ENCODE measurements around the gene COMT.

Gene COMT

DNA sequence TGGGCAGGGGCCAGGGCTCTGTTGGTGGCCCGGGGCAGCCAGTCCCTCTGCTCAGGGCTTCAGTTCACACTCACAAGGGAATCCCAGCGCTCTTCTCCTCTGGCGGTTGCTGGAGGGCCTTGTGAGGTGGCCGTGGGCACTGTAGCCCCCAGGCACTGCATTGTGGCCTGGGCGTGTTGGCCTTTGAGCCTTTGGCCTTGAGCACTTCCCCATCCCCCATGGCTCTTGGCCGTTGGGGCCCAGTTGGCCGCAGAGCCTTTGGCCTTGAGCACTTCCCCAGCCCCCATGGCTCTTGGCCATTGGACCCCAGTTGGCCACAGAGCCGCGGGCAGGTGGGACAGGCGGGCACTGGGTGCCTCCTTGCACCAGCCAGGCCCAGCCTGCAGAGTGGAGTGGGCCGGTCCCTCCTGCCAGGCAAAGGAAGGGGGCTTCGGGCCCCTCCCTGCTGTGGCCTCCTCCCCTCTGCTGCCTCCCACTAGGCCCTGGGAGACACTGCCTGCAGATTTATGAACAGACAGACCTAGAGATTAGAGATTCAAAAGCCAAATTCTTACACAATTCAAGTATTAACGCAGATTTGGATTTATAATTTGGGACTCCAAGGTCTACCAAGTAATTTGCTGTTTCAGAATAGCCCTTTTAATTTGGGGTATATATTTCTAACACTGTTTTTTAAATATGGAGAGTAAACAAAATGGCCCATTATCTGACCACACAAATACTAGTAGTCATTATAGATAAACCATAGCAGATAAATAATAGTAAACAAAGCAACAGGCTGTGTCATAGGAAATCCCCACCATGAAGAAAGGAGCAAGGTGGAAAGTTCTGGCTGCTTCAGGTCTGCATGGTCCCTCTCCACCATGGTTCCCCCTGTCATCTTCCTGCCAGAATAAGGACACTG lies 18.3 kb downstream of the COMT start:
- no peak overlapping the region for H3K4me3 ChIP-seq (ENCODE audit: control insufficient read depth, low read depth, low read length)
- DNase-seq (ENCODE audit: low read depth): no peak
- TF ChIP-seq, protein P1, sequence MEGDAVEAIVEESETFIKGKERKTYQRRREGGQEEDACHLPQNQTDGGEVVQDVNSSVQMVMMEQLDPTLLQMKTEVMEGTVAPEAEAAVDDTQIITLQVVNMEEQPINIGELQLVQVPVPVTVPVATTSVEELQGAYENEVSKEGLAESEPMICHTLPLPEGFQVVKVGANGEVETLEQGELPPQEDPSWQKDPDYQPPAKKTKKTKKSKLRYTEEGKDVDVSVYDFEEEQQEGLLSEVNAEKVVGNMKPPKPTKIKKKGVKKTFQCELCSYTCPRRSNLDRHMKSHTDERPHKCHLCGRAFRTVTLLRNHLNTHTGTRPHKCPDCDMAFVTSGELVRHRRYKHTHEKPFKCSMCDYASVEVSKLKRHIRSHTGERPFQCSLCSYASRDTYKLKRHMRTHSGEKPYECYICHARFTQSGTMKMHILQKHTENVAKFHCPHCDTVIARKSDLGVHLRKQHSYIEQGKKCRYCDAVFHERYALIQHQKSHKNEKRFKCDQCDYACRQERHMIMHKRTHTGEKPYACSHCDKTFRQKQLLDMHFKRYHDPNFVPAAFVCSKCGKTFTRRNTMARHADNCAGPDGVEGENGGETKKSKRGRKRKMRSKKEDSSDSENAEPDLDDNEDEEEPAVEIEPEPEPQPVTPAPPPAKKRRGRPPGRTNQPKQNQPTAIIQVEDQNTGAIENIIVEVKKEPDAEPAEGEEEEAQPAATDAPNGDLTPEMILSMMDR (conservative IDR thresholded peaks at IDR 0.05; ENCODE audit: control insufficient read depth, insufficient read depth, low read depth, low read length): no peak

DNA sequence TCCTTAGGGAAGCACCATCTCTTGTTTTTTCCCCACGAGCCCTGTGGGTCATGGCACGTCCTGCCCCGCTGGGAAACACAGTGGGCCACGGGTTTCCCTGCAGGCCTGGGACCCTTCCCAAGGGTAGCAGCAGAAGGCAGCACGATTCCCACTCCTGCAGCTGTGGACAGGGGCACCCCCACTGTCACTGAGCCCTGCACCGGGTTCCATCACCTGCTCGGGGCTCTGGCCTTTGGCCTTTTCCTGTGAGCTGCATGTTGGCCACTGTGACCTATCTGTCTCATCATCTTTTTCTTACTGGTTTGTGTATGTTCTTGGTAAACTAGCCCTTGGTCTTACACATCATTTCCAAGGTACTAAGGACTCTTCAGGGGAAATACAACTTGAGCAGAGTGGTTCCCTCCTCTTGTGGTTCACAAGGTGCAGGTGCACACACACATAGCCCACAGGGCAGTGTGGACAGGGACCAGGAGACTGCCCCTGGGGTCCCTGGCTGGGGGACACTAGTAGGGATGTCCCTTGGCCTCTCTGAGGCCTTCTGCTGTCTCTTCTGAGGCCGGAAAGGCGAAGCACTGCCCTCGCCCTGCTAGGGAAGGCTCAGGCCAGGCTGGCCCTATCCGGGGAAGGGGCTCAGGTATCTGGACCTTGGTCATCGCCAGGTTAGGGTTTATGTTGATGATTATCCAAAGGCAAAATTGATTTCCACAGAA lies 19.1 kb downstream of the COMT start:
- H3K4me3 ChIP-seq (ENCODE audit: control insufficient read depth, low read depth, low read length): no peak overlapping the region
- TF ChIP-seq, protein P1 (conservative IDR thresholded peaks at IDR 0.05; ENCODE audit: control insufficient read depth, insufficient read depth, low read depth, low read length): no peak
- DNase-seq (ENCODE audit: low read depth): no peak

DNA sequence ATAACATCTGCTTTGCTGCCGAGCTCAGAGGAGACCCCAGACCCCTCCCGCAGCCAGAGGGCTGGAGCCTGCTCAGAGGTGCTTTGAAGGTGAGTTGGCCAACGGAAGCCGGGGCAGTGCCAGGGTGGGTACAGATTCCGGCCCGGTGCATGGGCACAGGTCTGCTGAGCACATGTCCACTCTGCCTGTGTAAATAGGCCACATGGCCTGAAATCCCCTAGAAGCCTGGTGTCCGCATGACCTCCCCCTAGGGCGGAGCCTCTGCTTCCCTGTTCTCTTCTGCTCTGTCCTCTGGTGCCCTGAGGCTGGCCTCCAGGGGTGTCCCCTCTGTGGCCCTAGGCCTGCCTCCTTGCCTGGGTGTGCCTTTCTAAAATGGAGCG lies 19.6 kb downstream of the COMT start:
- DNase-seq (ENCODE audit: low read depth): no peak
- TF ChIP-seq, protein P1 (conservative IDR thresholded peaks at IDR 0.05; ENCODE audit: control insufficient read depth, insufficient read depth, low read depth, low read length): no peak
- H3K4me3 ChIP-seq (ENCODE audit: control insufficient read depth, low read depth, low read length): no peak overlapping the region

DNA sequence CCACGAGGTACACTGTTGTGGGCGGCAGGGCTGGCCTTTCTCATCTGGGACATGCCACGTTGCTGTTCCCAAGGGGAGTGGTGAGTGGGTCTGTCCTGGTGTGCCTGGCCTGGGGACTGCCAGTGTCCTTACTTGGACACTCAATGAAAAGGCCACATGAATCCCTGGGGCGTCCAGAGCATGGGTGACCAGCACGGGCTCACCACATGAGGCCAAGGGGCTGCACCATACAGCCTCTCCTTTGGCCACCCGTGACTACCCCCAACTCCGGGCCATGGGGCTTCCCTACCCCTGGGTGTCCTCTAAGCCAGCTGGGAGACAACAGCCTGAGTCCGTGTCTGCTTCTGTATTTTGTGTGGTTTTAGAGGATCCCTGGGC lies 20.3 kb downstream of the COMT start:
- no peak for DNase-seq (ENCODE audit: low read depth)
- TF ChIP-seq, protein P1 (conservative IDR thresholded peaks at IDR 0.05; ENCODE audit: control insufficient read depth, insufficient read depth, low read depth, low read length): no peak

DNA sequence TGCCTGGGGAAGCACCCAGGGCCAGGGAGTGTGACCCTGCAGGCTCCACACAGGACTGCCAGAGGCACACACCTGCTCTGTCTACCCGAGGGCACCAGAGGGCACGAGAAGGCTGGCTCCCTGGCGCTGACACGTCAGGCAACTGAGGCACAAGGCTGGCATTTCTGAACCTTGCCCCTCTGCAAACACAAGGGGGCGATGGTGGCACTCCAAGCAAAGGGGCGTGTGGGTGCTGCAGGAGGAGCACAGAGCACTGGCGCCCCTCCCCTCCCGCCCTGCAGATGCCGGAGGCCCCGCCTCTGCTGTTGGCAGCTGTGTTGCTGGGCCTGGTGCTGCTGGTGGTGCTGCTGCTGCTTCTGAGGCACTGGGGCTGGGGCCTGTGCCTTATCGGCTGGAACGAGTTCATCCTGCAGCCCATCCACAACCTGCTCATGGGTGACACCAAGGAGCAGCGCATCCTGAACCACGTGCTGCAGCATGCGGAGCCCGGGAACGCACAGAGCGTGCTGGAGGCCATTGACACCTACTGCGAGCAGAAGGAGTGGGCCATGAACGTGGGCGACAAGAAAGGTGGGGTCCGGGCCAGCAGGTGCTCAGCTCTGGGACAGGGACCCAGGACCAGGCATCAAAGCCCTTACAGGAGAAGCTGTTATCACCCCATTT lies 20.8 kb downstream of the COMT start:
- no peak overlapping the region for H3K4me3 ChIP-seq (ENCODE audit: control insufficient read depth, low read depth, low read length)
- peak; percentile 74 for DNase-seq (ENCODE audit: low read depth)
- TF ChIP-seq, protein P1 (conservative IDR thresholded peaks at IDR 0.05; ENCODE audit: control insufficient read depth, insufficient read depth, low read depth, low read length): peak; percentile 55

More for the DNA sequence above, 20.3 kb downstream of the COMT start:
- no peak overlapping the region for H3K4me3 ChIP-seq (ENCODE audit: control insufficient read depth, low read depth, low read length)

DNA sequence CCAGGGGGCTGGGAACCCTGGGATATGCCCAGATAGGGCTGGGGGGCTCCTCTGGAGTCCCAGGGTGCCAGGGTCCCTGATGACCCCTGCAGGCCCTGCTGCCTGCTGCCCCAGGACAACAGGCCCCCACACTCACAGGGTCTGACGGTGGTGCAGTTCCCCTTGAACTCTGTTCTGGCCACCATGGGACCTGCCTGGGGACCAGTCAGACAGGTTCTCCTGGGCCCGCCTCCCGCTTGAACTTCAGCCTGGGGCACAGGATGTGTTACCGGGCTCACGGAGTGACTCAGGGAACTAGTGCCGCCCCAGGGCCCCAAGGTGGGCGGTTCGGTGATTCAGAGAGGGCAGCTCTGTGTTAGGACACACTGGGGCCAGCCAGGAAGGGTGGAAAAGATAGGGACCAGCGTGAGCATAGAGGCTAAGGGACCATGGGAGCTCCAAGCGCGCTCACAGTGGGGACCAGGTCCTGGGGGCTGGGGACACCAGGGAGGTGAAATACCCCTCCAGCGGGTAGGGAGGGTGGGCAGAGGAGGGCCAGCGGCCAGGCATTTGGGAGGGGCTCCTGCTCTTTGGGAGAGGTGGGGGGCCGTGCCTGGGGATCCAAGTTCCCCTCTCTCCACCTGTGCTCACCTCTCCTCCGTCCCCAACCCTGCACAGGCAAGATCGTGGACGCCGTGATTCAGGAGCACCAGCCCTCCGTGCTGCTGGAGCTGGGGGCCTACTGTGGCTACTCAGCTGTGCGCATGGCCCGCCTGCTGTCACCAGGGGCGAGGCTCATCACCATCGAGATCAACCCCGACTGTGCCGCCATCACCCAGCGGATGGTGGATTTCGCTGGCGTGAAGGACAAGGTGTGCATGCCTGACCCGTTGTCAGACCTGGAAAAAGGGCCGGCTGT lies 21.6 kb downstream of the COMT start:
- peak; percentile 66 for DNase-seq (ENCODE audit: low read depth)
- TF ChIP-seq, protein P1 (conservative IDR thresholded peaks at IDR 0.05; ENCODE audit: control insufficient read depth, insufficient read depth, low read depth, low read length): no peak
- H3K4me3 ChIP-seq (ENCODE audit: control insufficient read depth, low read depth, low read length): no peak overlapping the region

All from fibroblast of mammary gland (primary cell).